ENCODE results near the gene ATF7. TPM values are rescaled to one million over a fixed set of nuclear protein-coding genes. Genes with fewer than 3 reads are reported as not detected.

ATF7 gene
- 18.8 to 19.8 TPM (median 19.4 TPM) in 5 replicates for total RNA-seq (2022; extraction: Qiagen RNA extraction)

GRCh38 chr12:53625946-53626701 lies at the start of gene ATF7:
Gene ATF7, minus strand, starts transcription at chr12:53626382. Its CDS starts 25,382 bp downstream, at chr12:53601000.

GRCh38 chr12:53506881-53507602 lies 119.1 kb downstream of the ATF7 start, which contains the start of gene NPFF:
Gene NPFF, minus strand, starts transcription at chr12:53507484. Its CDS starts 10 bp downstream, at chr12:53507474.

GRCh38 chr12:53500776-53501614 lies 125.2 kb downstream of the ATF7 start, which contains the start of gene TARBP2:
Gene TARBP2, plus strand, starts transcription at chr12:53501283. Its CDS starts 126 bp downstream, at chr12:53501409.

GRCh38 chr12:53499266-53500141 lies 126.7 kb downstream of the ATF7 start, which contains the start of gene MAP3K12:
Gene MAP3K12, minus strand, starts transcription at chr12:53499458. Its CDS starts 12,067 bp downstream, at chr12:53487391.

Other genes starting within 250 kb of the ATF7 start
- gene SP1, start 246.2 kb downstream of the ATF7 start, total RNA-seq (2022; extraction: Qiagen RNA extraction) = 17.1 to 25.1 TPM (median 21.0 TPM) in 5 replicates
- gene AMHR2, start 202.5 kb downstream of the ATF7 start, total RNA-seq (2022; extraction: Qiagen RNA extraction) = 0.56 to 1.1 TPM (median 0.88 TPM) in 5 replicates
- 252 to 332 TPM (median 319 TPM) in 5 replicates for gene PRR13, start 184.6 kb downstream of the ATF7 start, total RNA-seq (2022; extraction: Qiagen RNA extraction)
- 612 to 658 TPM (median 616 TPM) in 5 replicates for gene PCBP2, start 174.3 kb downstream of the ATF7 start, total RNA-seq (2022; extraction: Qiagen RNA extraction)
- 9.9 to 14.1 TPM (median 12.4 TPM) in 5 replicates for gene MAP3K12, start 126.9 kb downstream of the ATF7 start, total RNA-seq (2022; extraction: Qiagen RNA extraction)
- gene TARBP2, start 125.1 kb downstream of the ATF7 start, total RNA-seq (2022; extraction: Qiagen RNA extraction) = 44.9 to 57.8 TPM (median 50.5 TPM) in 5 replicates
- not detected in 5 replicates for gene NPFF, start 118.9 kb downstream of the ATF7 start, total RNA-seq (2022; extraction: Qiagen RNA extraction)
- 596 to 714 TPM (median 663 TPM) in 5 replicates for gene ATP5MC2, start 49.7 kb upstream of the ATF7 start, total RNA-seq (2022; extraction: Qiagen RNA extraction)
- 16.7 to 23.1 TPM (median 19.2 TPM) in 5 replicates for gene CALCOCO1, start 101.1 kb upstream of the ATF7 start, total RNA-seq (2022; extraction: Qiagen RNA extraction)
- gene CISTR, start 125.6 kb upstream of the ATF7 start, total RNA-seq (2022; extraction: Qiagen RNA extraction) = not detected in 5 replicates

Measured in A549 treated with Hydrocortisone at 1 μM for 4 hours (cell line).